ENCODE data around the gene DENND4A.

The DENND4A gene

DNA sequence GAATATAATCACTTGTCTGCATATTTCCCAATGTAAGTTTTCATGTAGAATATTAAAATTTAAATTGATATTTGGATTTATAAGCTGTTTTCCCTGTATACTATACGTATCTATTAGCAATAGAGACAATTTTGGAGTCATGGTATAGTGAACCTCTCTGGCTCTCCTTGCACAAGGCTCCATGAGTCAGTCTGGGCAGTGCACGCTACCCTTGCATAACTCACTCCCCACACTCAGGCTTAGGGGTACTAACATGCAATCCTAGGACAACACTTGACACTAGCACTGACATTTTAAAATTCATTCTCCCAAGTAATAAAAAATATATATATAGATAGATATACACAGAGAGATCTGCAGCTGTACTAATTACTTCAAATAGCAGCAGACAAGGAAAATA lies 131.2 kb downstream of the DENND4A start:
- TF ChIP-seq POLR2AphosphoS5 (IDR thresholded peaks at IDR 0.05; ENCODE audit: low read depth, low read length) (no peak), SIN3A (IDR thresholded peaks at IDR 0.05; ENCODE audit: borderline replicate concordance, insufficient read depth, low read length) (no peak), TAF1 (IDR thresholded peaks at IDR 0.05; ENCODE audit: borderline replicate concordance, insufficient read depth, low read length) (no peak), FOXP2 (optimal IDR thresholded peaks at IDR 0.05; ENCODE audit: borderline replicate concordance, extremely low read depth, extremely low read length, insufficient read depth) (no peak)
- TF ChIP-seq, protein P1, sequence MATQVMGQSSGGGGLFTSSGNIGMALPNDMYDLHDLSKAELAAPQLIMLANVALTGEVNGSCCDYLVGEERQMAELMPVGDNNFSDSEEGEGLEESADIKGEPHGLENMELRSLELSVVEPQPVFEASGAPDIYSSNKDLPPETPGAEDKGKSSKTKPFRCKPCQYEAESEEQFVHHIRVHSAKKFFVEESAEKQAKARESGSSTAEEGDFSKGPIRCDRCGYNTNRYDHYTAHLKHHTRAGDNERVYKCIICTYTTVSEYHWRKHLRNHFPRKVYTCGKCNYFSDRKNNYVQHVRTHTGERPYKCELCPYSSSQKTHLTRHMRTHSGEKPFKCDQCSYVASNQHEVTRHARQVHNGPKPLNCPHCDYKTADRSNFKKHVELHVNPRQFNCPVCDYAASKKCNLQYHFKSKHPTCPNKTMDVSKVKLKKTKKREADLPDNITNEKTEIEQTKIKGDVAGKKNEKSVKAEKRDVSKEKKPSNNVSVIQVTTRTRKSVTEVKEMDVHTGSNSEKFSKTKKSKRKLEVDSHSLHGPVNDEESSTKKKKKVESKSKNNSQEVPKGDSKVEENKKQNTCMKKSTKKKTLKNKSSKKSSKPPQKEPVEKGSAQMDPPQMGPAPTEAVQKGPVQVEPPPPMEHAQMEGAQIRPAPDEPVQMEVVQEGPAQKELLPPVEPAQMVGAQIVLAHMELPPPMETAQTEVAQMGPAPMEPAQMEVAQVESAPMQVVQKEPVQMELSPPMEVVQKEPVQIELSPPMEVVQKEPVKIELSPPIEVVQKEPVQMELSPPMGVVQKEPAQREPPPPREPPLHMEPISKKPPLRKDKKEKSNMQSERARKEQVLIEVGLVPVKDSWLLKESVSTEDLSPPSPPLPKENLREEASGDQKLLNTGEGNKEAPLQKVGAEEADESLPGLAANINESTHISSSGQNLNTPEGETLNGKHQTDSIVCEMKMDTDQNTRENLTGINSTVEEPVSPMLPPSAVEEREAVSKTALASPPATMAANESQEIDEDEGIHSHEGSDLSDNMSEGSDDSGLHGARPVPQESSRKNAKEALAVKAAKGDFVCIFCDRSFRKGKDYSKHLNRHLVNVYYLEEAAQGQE (IDR thresholded peaks at IDR 0.05; ENCODE audit: insufficient read depth in 1 of 2, low read depth in 2 of 2, low read length in 2 of 2), result no peak

DNA sequence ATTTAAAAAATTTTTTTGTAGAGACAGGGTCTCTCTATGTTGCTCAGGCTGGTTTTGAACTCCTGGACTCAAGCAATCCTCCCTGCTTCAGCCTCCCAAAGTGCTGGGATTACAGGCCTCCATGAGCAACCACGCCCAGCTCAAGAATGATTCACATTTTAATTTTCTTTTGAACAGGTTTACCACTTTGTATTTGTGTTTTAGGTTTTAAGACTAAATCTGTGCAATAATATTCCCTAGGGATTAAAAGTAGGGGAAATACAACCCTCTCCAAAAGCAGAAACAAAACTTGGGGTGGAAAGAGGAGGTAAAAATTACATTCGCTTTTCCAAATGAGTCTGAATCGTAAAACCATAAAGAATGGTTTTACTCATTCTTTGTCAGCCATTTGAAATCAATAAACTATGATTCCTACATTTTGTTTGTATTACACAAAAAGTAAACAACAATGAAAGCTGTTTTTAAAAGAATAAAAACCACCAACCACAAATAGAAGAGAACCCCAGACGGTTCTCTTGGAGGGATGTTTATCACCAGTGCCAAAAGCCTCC lies 132.5 kb downstream of the DENND4A start:
- no peak for TF ChIP-seq TAF1 (IDR thresholded peaks at IDR 0.05; ENCODE audit: borderline replicate concordance, insufficient read depth, low read length)
- no peak for TF ChIP-seq SIN3A (IDR thresholded peaks at IDR 0.05; ENCODE audit: borderline replicate concordance, insufficient read depth, low read length)
- TF ChIP-seq POLR2AphosphoS5 (IDR thresholded peaks at IDR 0.05; ENCODE audit: low read depth, low read length), result no peak
- TF ChIP-seq FOXP2 (optimal IDR thresholded peaks at IDR 0.05; ENCODE audit: borderline replicate concordance, extremely low read depth, extremely low read length, insufficient read depth), result no peak
- TF ChIP-seq, protein P1 (IDR thresholded peaks at IDR 0.05; ENCODE audit: insufficient read depth in 1 of 2, low read depth in 2 of 2, low read length in 2 of 2), result no peak

DNA sequence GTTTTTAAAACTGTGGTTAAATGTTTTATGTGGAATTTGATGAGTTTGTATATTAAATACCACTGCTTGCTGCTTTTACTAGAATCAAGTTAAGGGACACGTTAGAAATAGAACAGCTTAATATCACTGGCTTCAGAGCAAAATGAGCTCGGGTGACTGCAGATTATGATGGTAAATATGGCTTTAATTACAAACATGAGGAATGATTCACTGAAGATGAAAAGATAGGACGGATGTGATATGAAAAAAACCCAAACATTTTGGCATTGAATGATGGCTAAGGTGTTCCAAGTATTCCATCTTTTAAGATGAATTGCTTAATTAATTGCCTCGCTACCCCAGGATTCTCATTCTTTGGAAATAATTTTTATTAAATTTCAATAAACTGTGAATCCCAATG lies 136.6 kb downstream of the DENND4A start:
- TF ChIP-seq, protein P1 (IDR thresholded peaks at IDR 0.05; ENCODE audit: insufficient read depth in 1 of 2, low read depth in 2 of 2, low read length in 2 of 2), result no peak
- no peak for TF ChIP-seq TAF1 (IDR thresholded peaks at IDR 0.05; ENCODE audit: borderline replicate concordance, insufficient read depth, low read length)

DNA sequence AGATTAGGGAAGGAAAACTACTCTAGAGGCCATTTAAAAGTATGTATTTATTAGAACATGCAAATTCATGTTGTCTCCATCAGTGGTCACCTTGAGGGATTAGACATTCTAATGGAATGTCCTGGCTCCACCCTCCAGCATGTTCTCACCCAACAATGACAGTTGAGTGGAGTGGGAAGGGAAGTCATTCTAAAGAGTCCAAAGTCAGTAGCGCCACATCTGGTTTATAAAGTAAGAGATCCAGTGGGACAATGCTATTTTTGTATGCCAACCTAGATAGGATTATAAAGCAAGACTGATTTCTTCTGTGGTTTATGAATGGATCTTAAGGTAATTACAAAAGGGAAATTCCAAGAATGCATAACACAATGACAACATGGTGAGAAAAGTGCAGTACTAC lies 137.1 kb downstream of the DENND4A start:
- TF ChIP-seq TAF1 (IDR thresholded peaks at IDR 0.05; ENCODE audit: borderline replicate concordance, insufficient read depth, low read length) (no peak), POLR2AphosphoS5 (IDR thresholded peaks at IDR 0.05; ENCODE audit: low read depth, low read length) (no peak), FOXP2 (optimal IDR thresholded peaks at IDR 0.05; ENCODE audit: borderline replicate concordance, extremely low read depth, extremely low read length, insufficient read depth) (no peak), SIN3A (IDR thresholded peaks at IDR 0.05; ENCODE audit: borderline replicate concordance, insufficient read depth, low read length) (no peak)
- TF ChIP-seq, protein P1 (IDR thresholded peaks at IDR 0.05; ENCODE audit: insufficient read depth in 1 of 2, low read depth in 2 of 2, low read length in 2 of 2), result no peak

Data from PFSK-1 (cell line).